Keratinocyte (primary cell): ENCODE measurements around the gene RBM19.

Experiments used
- EZH2 ChIP-seq: IDR thresholded peaks from one replicate; pipeline ENCODE4 v1.6.1; 2012; ENCODE audit warnings: inconsistent platforms, mild to moderate bottlenecking, low read length, moderate library complexity
- TF ChIP-seq, protein P1 (sequence below), 3 experiments: IDR thresholded peaks in 1 of 3; conservative IDR thresholded peaks in 1 of 3; optimal IDR thresholded peaks in 1 of 3; 2 replicates in 2 of 3; 3 replicates in 1 of 3; pipeline versions ENCODE3 to v1.5.1; 2011; ENCODE audit warnings: low read length in 3 of 3, mild to moderate bottlenecking in 3 of 3, moderate library complexity in 2 of 3, control low read depth in 1 of 3, inconsistent platforms in 1 of 3; ENCODE audit not compliant: insufficient read depth in 2 of 3; ENCODE audit errors: extremely low read depth in 1 of 3

DNA sequence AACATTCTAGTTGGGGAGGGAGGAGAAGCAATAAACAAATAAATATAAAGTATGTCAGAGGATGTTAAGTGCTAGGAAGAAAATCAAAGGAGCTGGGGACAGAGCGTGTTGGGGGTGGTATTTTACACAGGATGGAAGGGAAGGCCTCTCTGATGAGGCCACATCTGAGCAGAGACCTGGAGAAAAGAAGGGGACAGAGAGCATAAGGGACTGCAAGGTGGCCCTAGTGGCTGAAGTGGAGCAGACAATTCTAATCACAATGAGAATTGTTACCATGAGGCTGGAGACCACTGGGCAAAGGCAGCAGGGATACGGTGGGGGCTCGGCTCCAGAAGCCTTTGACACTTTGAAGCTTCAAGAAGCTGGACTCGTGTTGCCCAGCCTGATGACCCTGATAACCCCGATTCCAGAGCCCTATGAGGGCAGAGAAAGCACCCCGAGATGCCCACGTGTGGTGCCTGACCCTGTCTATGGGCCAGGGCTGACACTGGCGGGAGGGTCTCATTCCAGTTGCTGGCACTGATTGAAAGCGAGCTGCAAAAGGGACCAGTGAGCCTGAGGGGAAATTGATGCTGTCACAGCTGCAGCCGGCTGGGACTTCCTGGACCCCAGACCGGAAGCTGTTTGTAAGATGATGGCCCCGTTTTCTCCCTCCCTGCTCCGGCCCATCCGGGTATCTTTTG, 169.1 kb downstream of the RBM19 start:
- TF ChIP-seq, protein P1, sequence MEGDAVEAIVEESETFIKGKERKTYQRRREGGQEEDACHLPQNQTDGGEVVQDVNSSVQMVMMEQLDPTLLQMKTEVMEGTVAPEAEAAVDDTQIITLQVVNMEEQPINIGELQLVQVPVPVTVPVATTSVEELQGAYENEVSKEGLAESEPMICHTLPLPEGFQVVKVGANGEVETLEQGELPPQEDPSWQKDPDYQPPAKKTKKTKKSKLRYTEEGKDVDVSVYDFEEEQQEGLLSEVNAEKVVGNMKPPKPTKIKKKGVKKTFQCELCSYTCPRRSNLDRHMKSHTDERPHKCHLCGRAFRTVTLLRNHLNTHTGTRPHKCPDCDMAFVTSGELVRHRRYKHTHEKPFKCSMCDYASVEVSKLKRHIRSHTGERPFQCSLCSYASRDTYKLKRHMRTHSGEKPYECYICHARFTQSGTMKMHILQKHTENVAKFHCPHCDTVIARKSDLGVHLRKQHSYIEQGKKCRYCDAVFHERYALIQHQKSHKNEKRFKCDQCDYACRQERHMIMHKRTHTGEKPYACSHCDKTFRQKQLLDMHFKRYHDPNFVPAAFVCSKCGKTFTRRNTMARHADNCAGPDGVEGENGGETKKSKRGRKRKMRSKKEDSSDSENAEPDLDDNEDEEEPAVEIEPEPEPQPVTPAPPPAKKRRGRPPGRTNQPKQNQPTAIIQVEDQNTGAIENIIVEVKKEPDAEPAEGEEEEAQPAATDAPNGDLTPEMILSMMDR (optimal IDR thresholded peaks at IDR 0.05 in 1 of 3, IDR thresholded peaks at IDR 0.05 in 1 of 3, conservative IDR thresholded peaks at IDR 0.05 in 1 of 3; ENCODE audit: extremely low read depth in 1 of 3, insufficient read depth in 2 of 3, low read length in 3 of 3) = no peak
- TF ChIP-seq EZH2 = no peak
